Endothelial cell of umbilical vein (primary cell): Measurements from ENCODE around the gene TTC33. TPM values are rescaled to one million over a fixed set of nuclear protein-coding genes. Genes with fewer than 3 reads are reported as not detected.

ENCODE experiments used
- BruUV-seq: library from RNA; stranded (reverse); fragments of 400-500 nt; replicated peaks from 2 replicates; lab custom pipeline; 2021; lab: Mats Ljungman, UMichigan
- CTCF ChIA-PET: fragments of 300-600, 350-600 bp; sonication (Branson Sonifier 250); formaldehyde crosslinking; loops from one replicate; lab custom pipeline; 2021; ENCODE audit warnings: antibody characterized with exemption, inconsistent platforms; lab: Charles Lee
- POLR2A ChIA-PET: fragments of 300-600, 350-600 bp; sonication (Branson Sonifier 250); formaldehyde crosslinking; loops from one replicate; lab custom pipeline; 2021; ENCODE audit warnings: antibody characterized with exemption, inconsistent platforms; lab: Charles Lee
- DNase-seq: peaks from one replicate; pipeline ENCODE4 v3.0.0-alpha.2; 2011; ENCODE audit warnings: low read depth, low spot score
- FAIRE-seq: peaks from 2 replicates; lab custom pipeline; 2011; peaks lifted over from hg19 to GRCh38; lab: Jason Lieb, UNC
- H2AFZ ChIP-seq: 2 replicates; pipeline ENCODE4 v1.6.0; 2012; ENCODE audit warnings: low read depth, low read length, control low read depth, inconsistent platforms
- H3K27ac ChIP-seq: 2 replicates; pipeline ENCODE4 v1.5.1; 2011; ENCODE audit warnings: low read depth, mild to moderate bottlenecking, control low read depth, low read length, moderate library complexity; ENCODE audit not compliant: insufficient read depth
- H3K27me3 ChIP-seq, 2 experiments: 2 replicates each; pipeline versions ENCODE4 v1.6.0 to v1.6.1; 2011; ENCODE audit warnings: low read length in 2 of 2, mixed read lengths in 1 of 2; ENCODE audit not compliant: control insufficient read depth in 2 of 2, insufficient read depth in 2 of 2
- H3K36me3 ChIP-seq, 2 experiments: 2 replicates in 1 of 2; 3 replicates in 1 of 2; pipeline ENCODE4 v1.5.1; 2011; ENCODE audit warnings: low read length in 2 of 2, mild to moderate bottlenecking in 1 of 2, moderate library complexity in 1 of 2; ENCODE audit not compliant: control insufficient read depth in 2 of 2, insufficient read depth in 2 of 2; ENCODE audit errors: extremely low read depth in 1 of 2
- H3K4me1 ChIP-seq: 3 replicates; pipeline ENCODE4 v1.5.1; 2011; ENCODE audit warnings: mild to moderate bottlenecking, low read length; ENCODE audit not compliant: control insufficient read depth, insufficient read depth; ENCODE audit errors: extremely low read depth
- H3K4me2 ChIP-seq: 2 replicates; pipeline ENCODE4 v1.6.1; 2011; ENCODE audit warnings: low read length, control low read depth, mixed read lengths; ENCODE audit not compliant: insufficient read depth
- H3K4me3 ChIP-seq, 3 experiments: fragments of 200-600 bp in 1 of 3; sonication (generic), shearing (Covaris generic) in 1 of 3; replicated peaks in 1 of 3; 2 replicates each; pipeline ENCODE4 v1.5.1; 2011 to 2016; ENCODE audit warnings: control low read depth in 3 of 3, low read length in 3 of 3, mild to moderate bottlenecking in 2 of 3, inconsistent platforms in 1 of 3, low read depth in 1 of 3, moderate library complexity in 1 of 3; ENCODE audit not compliant: insufficient read depth in 1 of 3
- H3K79me2 ChIP-seq: 2 replicates; pipeline ENCODE4 v1.6.0; 2012; ENCODE audit warnings: low read length, inconsistent platforms; ENCODE audit not compliant: control insufficient read depth, insufficient read depth
- H3K9ac ChIP-seq: replicated peaks from 2 replicates; pipeline ENCODE3; 2011; ENCODE audit warnings: low read length, control low read depth; ENCODE audit not compliant: insufficient read depth; ENCODE audit errors: extremely low read depth
- H3K9me1 ChIP-seq: replicated peaks from 3 replicates; pipeline ENCODE4 v1.6.0; 2011; ENCODE audit warnings: mild to moderate bottlenecking, low read length; ENCODE audit not compliant: control insufficient read depth, insufficient read depth; ENCODE audit errors: extremely low read depth
- H3K9me3 ChIP-seq: replicated peaks from 2 replicates; pipeline ENCODE4 v1.5.1; 2012; ENCODE audit warnings: low read length, inconsistent platforms; ENCODE audit not compliant: control insufficient read depth, insufficient read depth
- H4K20me1 ChIP-seq: replicated peaks from 2 replicates; pipeline ENCODE3; 2011; ENCODE audit warnings: mild to moderate bottlenecking, low read length; ENCODE audit not compliant: control insufficient read depth, insufficient read depth; ENCODE audit errors: extremely low read depth
- CTCF ChIP-seq, 2 donors: IDR thresholded peaks; 1 replicate in 1 of 2; 2 replicates in 1 of 2; pipeline ENCODE4 v1.5.1; 2011; ENCODE audit warnings: low read length in 2 of 2, mild to moderate bottlenecking in 2 of 2, moderate library complexity in 2 of 2, control low read depth in 1 of 2, inconsistent platforms in 1 of 2, low read depth in 1 of 2; ENCODE audit not compliant: insufficient read depth in 1 of 2; ENCODE audit errors: extremely low read depth in 1 of 2
- EZH2 ChIP-seq: IDR thresholded peaks from 2 replicates; pipeline ENCODE4 v1.6.1; 2012; ENCODE audit warnings: borderline replicate concordance, low read depth, mild to moderate bottlenecking, moderate library complexity, low read length, inconsistent platforms; ENCODE audit not compliant: severe bottlenecking
- FOS ChIP-seq: IDR thresholded peaks from 2 replicates; pipeline ENCODE4 v1.6.1; 2011; ENCODE audit warnings: mild to moderate bottlenecking, low read length, moderate library complexity, borderline replicate concordance; ENCODE audit not compliant: insufficient read depth
- GATA2 ChIP-seq: IDR thresholded peaks from 2 replicates; pipeline ENCODE4 v1.7.0; 2011; ENCODE audit warnings: low read depth, mild to moderate bottlenecking, moderate library complexity, mixed read lengths, low read length; ENCODE audit not compliant: insufficient read length, insufficient read depth
- JUN ChIP-seq: IDR thresholded peaks from 2 replicates; pipeline ENCODE4 v1.6.1; 2011; ENCODE audit warnings: borderline replicate concordance, low read depth; ENCODE audit not compliant: insufficient read length, insufficient read depth
- MAX ChIP-seq: IDR thresholded peaks from 2 replicates; pipeline ENCODE4 v1.6.1; 2011; ENCODE audit not compliant: insufficient read depth, insufficient read length
- MYC ChIP-seq: IDR thresholded peaks from one replicate; pipeline ENCODE4 v1.6.1; 2011; ENCODE audit warnings: mild to moderate bottlenecking, low read depth, low read length
- POLR2A ChIP-seq: IDR thresholded peaks from 2 replicates; pipeline ENCODE4 v1.6.1; 2012; ENCODE audit warnings: low read depth, mild to moderate bottlenecking, control low read depth, low read length
- POLR2AphosphoS5 ChIP-seq: IDR thresholded peaks from 2 replicates; pipeline ENCODE4 v1.6.1; 2012; ENCODE audit warnings: low read depth, mild to moderate bottlenecking, control low read depth, low read length, moderate library complexity; ENCODE audit not compliant: insufficient read depth
- dilution Hi-C: fragments of 300-500 bp; cut with MboI; formaldehyde crosslinking; loops from one replicate; pipeline ENCODE4 v1.15.0; 2019; ENCODE audit warnings: low sequenced_read_pairs; ENCODE audit not compliant: extremely low pct_ligation_motif_present
- intact Hi-C: fragments of 100-400 bp; cut with micrococcal nuclease; formaldehyde crosslinking; loops from one replicate; pipeline ENCODE4 v1.10.0; 2022
- polyA plus RNA-seq, 4 experiments: library from polyadenylated mRNA; depleted of rRNA in 3 of 4; stranded (reverse) in 3 of 4; unstranded in 1 of 4; fragments of >200 nt; gene quantifications; 2 replicates each; pipeline versions ENCODE4 v1.2.1 to v1.2.3, GENCODE V29; 2011 to 2012; ENCODE audit warnings: missing spikeins in 1 of 4
- total RNA-seq: library from RNA; stranded (reverse); gene quantifications from 2 replicates; pipeline ENCODE4 v1.2.3, GENCODE V29; 2021

The TTC33 gene
- total and polyA plus RNA-seq, 2 donors (not counting 3 experiments of a cell fraction or from before 2014, with no cell fraction given), result 2.2 to 11.7 TPM

- H3K9me1 ChIP-seq, result no peaks in the 10 kb centered on the region
- H3K4me1 ChIP-seq, result peaks cover 36% of the 10 kb centered on the region
- H3K4me3 ChIP-seq, result no peak overlapping the region
- FAIRE-seq (no peak), DNase-seq (no peak)
- no peak overlapping the region for H2AFZ ChIP-seq
- H3K9ac ChIP-seq, result peak overlapping the region; percentile 43
- no peaks in the 10 kb centered on the region for H3K27me3 ChIP-seq
- CTCF ChIA-PET, result interaction anchor here (1.0 to 4.5 kb wide), 14 partner anchors 11 to 1158 kb away, joined by 3 to 72 read pairs (median 10); no protein-coding TSS in a partner anchor
- H3K36me3 ChIP-seq, result peaks cover 0 to 4% of the 10 kb centered on the region in 2 experiments
- POLR2A ChIA-PET, result no interaction called here
- H3K27ac ChIP-seq, result peak overlapping the region; percentile 84
- H3K79me2 ChIP-seq, result peaks cover 7% of the 10 kb centered on the region
- dilution Hi-C loops (no loop called here), intact Hi-C loops (loop anchor here (1.0 to 5.0 kb wide), 8 partner anchors 47 to 1156 kb away; no protein-coding TSS in a partner anchor)
- TF ChIP-seq POLR2AphosphoS5 (no peak), MAX (no peak), MYC (no peak), EZH2 (no peak)
- peak overlapping the region; percentile 69 for H3K4me2 ChIP-seq
- no peaks in the 10 kb centered on the region for H3K9me3 ChIP-seq
- TSS peak; percentile 85 for BruUV-seq
- no peaks in the 10 kb centered on the region for H4K20me1 ChIP-seq
Measured at GRCh38 chr5:40735609-40736008, 20.2 kb downstream of the TTC33 start.

- Histone ChIP-seq H3K4me2 (peak overlapping the region; percentile 69), H3K9me3 (no peaks in the 10 kb centered on the region), H4K20me1 (no peaks in the 10 kb centered on the region), H3K36me3 (no peaks in the 10 kb centered on the region), H3K9me1 (no peaks in the 10 kb centered on the region), H3K27ac (peak overlapping the region; percentile 84), H3K4me1 (peaks cover 36% of the 10 kb centered on the region), H2AFZ (no peak overlapping the region), H3K4me3 (no peak overlapping the region), H3K79me2 (peaks cover 7% of the 10 kb centered on the region), H3K27me3 (no peaks in the 10 kb centered on the region), H3K9ac (peak overlapping the region; percentile 27)
- DNase-seq, result peak; percentile 81
- dilution Hi-C loops, result no loop called here
- POLR2A ChIA-PET, result interaction anchor here (1.2 kb wide), 1 partner anchor 55 kb away, joined by 3 read pairs; the partner anchor contains the start of gene PTGER4
- BruUV-seq, result no TSS peak
- CTCF ChIA-PET, result interaction anchor here (1.1 to 4.5 kb wide), 15 partner anchors 9 to 1158 kb away, joined by 3 to 72 read pairs (median 7); partner anchors contain the start of gene PTGER4
- TF ChIP-seq POLR2A (no peak), MYC (no peak), MAX (peak; percentile 1), CTCF (IDR thresholded peaks at IDR 0.05; ENCODE audit: extremely low read depth in 1 of 2, insufficient read depth in 1 of 2, low read depth in 1 of 2, low read length in 2 of 2) (no peak), JUN (peak; percentile 91), EZH2 (no peak), GATA2 (peak; percentile 91), FOS (peak; percentile 86), POLR2AphosphoS5 (peak; percentile 57)
- peak; percentile 75 for FAIRE-seq
- intact Hi-C loops, result loop anchor here (1.0 to 5.0 kb wide), 5 partner anchors 325 to 1133 kb away; no protein-coding TSS in a partner anchor
Measured at GRCh38 chr5:40734986-40735385, 20.8 kb downstream of the TTC33 start.
